Sigmoid colon (tissue), 7 donors: ENCODE results near the gene OR7C1. TPM values are rescaled to one million over a fixed set of nuclear protein-coding genes. Genes with fewer than 3 reads are reported as not detected.

ENCODE experiments used
- DNase-seq: peaks from one replicate; pipeline ENCODE4 v3.0.0-alpha.2; 2019
- H3K27ac ChIP-seq, 4 donors: fragments of 200-600 bp; sonication (generic); one replicate each; pipeline ENCODE4 v1.5.1; 2016 to 2019; ENCODE audit warnings: mild to moderate bottlenecking in 1 of 4
- H3K27me3 ChIP-seq, 3 donors: fragments of 200-600 bp; sonication (generic); one replicate each; pipeline ENCODE4 v1.5.1; 2019; ENCODE audit warnings: mild to moderate bottlenecking in 1 of 3
- H3K36me3 ChIP-seq, 4 donors: fragments of 200-600 bp; sonication (generic); one replicate each; pipeline ENCODE4 v1.5.1; 2016 to 2019
- H3K4me1 ChIP-seq, 4 donors: fragments of 200-600 bp; sonication (generic); one replicate each; pipeline ENCODE4 v1.5.1; 2017 to 2019
- H3K4me3 ChIP-seq, 4 donors: fragments of 200-600 bp; sonication (generic); one replicate each; pipeline ENCODE4 v1.5.1; 2017 to 2019; ENCODE audit warnings: mild to moderate bottlenecking in 2 of 4, moderate library complexity in 1 of 4
- H3K9me3 ChIP-seq, 4 donors: fragments of 200-600 bp in 3 of 4; sonication (generic) in 3 of 4; one replicate each; pipeline versions ENCODE4 v1.5.1 to v1.6.1; 2013 to 2019
- CTCF ChIP-seq, 4 experiments: fragments of 450-650 bp in 3 of 4; fragments of 200-600 bp in 1 of 4; IDR thresholded peaks; one replicate each; pipeline ENCODE4 v1.5.1; 2016 to 2019; ENCODE audit warnings: antibody characterized with exemption in 4 of 4, mild to moderate bottlenecking in 3 of 4, moderate library complexity in 2 of 4
- EP300 ChIP-seq, 4 donors: sonication (generic); formaldehyde crosslinking; IDR thresholded peaks; one replicate each; pipeline ENCODE4 v1.6.1; 2017; ENCODE audit warnings: antibody characterized with exemption in 4 of 4
- POLR2A ChIP-seq, 2 donors: fragments of 450-650 bp; IDR thresholded peaks; one replicate each; pipeline ENCODE4 v1.6.1; 2016; ENCODE audit warnings: antibody characterized with exemption in 2 of 2, mild to moderate bottlenecking in 2 of 2, moderate library complexity in 2 of 2
- POLR2AphosphoS5 ChIP-seq, 4 donors: sonication (generic); formaldehyde crosslinking; IDR thresholded peaks; one replicate each; pipeline ENCODE4 v1.6.1; 2017; ENCODE audit warnings: antibody characterized with exemption in 4 of 4
- WGBS, 2 donors: extraction: QIAGEN DNeasy Blood & Tissue Kit; methylation state at CpG; one replicate each; pipeline ENCODE4 v1.1.7; 2013; 5-methylcytosine and 5-hydroxymethylcytosine counted together
- intact Hi-C: fragments of 100-400 bp; cut with DNase I; formaldehyde crosslinking; loops from one replicate; pipeline ENCODE4 v1.15.1; 2023
- polyA plus RNA-seq, 3 donors: library from polyadenylated mRNA; stranded (reverse); fragments of 200-250 nt; gene quantifications; one replicate each; pipeline ENCODE4 v1.2.3, GENCODE V29; 2013
- total RNA-seq, 4 donors: library from RNA; depleted of rRNA; stranded (reverse); fragments of >200 nt; gene quantifications; one replicate each; pipeline ENCODE4 v1.1.0, GENCODE V29; 2016
- donor health status: healthy with polysubstance abuse.
- donor health status: Bipolar disorder and iron deficiency.
- donor health status: healthy.

OR7C1 gene
- total RNA-seq = under 1 TPM in 2 of 4 donors, not detected in 2; under 0.01 TPM
- polyA plus RNA-seq = under 1 TPM in 1 of 3 donors, not detected in 2; under 0.01 TPM

- H3K4me3 ChIP-seq = no peak within 1 kb of the TSS
- H3K27ac ChIP-seq = peak within 1 kb of the TSS in 1 of 4 donors; percentile 1
- intact Hi-C loops = no loop called here
- H3K4me1 ChIP-seq = no peaks in the 10 kb centered on the region
- WGBS, 2 donors = 24 to 48% methylated on average over 1 of the region's 1 CpG
- no peak for DNase-seq
- H3K9me3 ChIP-seq = peaks cover 0 to 2% (median 0%) of the 10 kb centered on the region in 4 donors
- no peak for TF ChIP-seq POLR2A (IDR thresholded peaks at IDR 0.05)
- peak in 1 of 4 donors; percentile 47 for TF ChIP-seq POLR2AphosphoS5 (IDR thresholded peaks at IDR 0.05)
- no peaks in the 10 kb centered on the region for H3K36me3 ChIP-seq
- H3K27me3 ChIP-seq = no peaks in the 10 kb centered on the region
Measured at GRCh38 chr19:14835011-14835410, at the start of gene OR7C1, which contains the start of gene OR7A5. OR7C1 (minus strand) TSS chr19:14835185; CDS start chr19:14800136, 35,049 bp downstream. OR7A5 (minus strand) TSS chr19:14835185; CDS start chr19:14828241, 6,944 bp downstream.

GRCh38 chr19:14871619-14872230, 36.7 kb upstream of the OR7C1 start:
- Histone ChIP-seq H3K36me3 (no peaks in the 10 kb centered on the region), H3K27ac (no peak overlapping the region), H3K4me1 (no peaks in the 10 kb centered on the region), H3K4me3 (no peak overlapping the region), H3K9me3 (no peaks in the 10 kb centered on the region), H3K27me3 (no peaks in the 10 kb centered on the region)
- WGBS, 2 donors = 73 to 80% methylated on average over 4 of the region's 4 CpGs
- intact Hi-C loops = no loop called here
- no peak for DNase-seq
- TF ChIP-seq EP300 (IDR thresholded peaks at IDR 0.05) = no peak
- TF ChIP-seq POLR2AphosphoS5 (IDR thresholded peaks at IDR 0.05) = no peak
- TF ChIP-seq CTCF (IDR thresholded peaks at IDR 0.05) = no peak
- TF ChIP-seq POLR2A (IDR thresholded peaks at IDR 0.05) = no peak

DNA sequence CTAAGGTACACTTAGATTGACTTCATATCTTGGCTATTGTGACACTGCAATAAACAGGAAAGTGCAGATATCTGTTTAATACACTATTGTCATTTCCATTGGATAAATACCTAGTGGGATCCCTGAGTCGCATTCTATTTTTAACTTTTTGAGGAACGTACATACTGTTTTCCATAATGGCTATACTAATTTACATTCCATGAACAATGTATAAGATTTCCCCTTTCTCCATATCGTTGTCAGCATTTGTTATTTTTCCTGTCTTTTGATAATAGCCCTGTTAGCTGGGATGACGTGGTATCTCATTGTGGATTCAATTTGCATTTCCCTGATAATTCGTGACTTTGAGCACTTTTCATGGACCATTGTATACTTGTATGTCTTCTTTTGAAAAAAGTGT, 33.5 kb upstream of the OR7C1 start:
- 80 to 85% methylated on average over 5 of the region's 5 CpGs for WGBS, 2 donors
- intact Hi-C loops = no loop called here
- H3K4me3 ChIP-seq = no peak overlapping the region
- no peaks in the 10 kb centered on the region for H3K9me3 ChIP-seq
- no peak for DNase-seq
- H3K4me1 ChIP-seq = no peaks in the 10 kb centered on the region
- H3K27me3 ChIP-seq = peaks cover 0 to 9% (median 0%) of the 10 kb centered on the region in 3 donors
- no peak for TF ChIP-seq POLR2AphosphoS5 (IDR thresholded peaks at IDR 0.05)
- no peak for TF ChIP-seq POLR2A (IDR thresholded peaks at IDR 0.05)
- no peak for TF ChIP-seq EP300 (IDR thresholded peaks at IDR 0.05)
- TF ChIP-seq CTCF (IDR thresholded peaks at IDR 0.05) = no peak
- no peak overlapping the region for H3K27ac ChIP-seq
- no peaks in the 10 kb centered on the region for H3K36me3 ChIP-seq

DNA sequence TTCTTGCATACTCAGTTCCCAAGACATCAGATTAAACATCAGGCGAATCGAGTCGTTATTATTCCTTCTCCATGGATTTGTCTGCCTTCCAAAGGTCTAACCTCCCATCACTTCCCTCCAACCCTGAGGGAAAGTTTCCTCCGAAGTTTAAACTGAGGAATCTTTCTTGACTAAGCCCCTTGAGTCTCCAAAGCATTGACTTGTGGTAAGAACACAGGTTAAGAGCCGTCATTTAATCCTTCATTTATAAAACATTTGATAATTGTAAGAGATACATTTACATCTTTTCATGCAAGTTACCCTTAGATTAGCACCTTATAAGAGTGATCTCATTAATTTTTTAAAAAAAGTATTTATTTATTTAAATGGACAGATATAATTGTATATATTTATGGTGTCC, 13.8 kb upstream of the OR7C1 start, which contains the start of gene OR7A10:
Gene OR7A10, minus strand, starts transcription at position 101 of the 400 bp plus-strand sequence. CDS start 7,045 bp downstream, outside the sequence.
- H3K27ac ChIP-seq = no peak within 1 kb of the TSS
- 83 to 88% methylated on average over 5 of the region's 5 CpGs for WGBS, 2 donors
- intact Hi-C loops = no loop called here

More for the DNA sequence above, 13.8 kb upstream of the OR7C1 start, which contains the start of gene OR7A10:
- Histone ChIP-seq H3K36me3 (no peaks in the 10 kb centered on the region), H3K9me3 (no peaks in the 10 kb centered on the region), H3K4me3 (no peak within 1 kb of the TSS), H3K4me1 (no peaks in the 10 kb centered on the region), H3K27me3 (peaks cover 0 to 5% (median 3%) of the 10 kb centered on the region in 3 donors)
- TF ChIP-seq CTCF (IDR thresholded peaks at IDR 0.05) = no peak
- TF ChIP-seq POLR2A (IDR thresholded peaks at IDR 0.05) = no peak
- no peak for DNase-seq
